BLaER1 treated with 17β-estradiol and CSF1 and Interleukin-3, amounts not matched to agents 10 nM and 100 nM (cell line): Measurements from ENCODE around the gene GRAMD2B.

Source experiments
- H3K27ac ChIP-seq, 11 experiments: shearing (Covaris generic); formaldehyde crosslinking; 2 replicates each; pipeline ENCODE4 v1.8.1; 2022
- H3K27me3 ChIP-seq, 11 experiments: shearing (Covaris generic); formaldehyde crosslinking; 2 replicates each; pipeline ENCODE4 v1.8.1; 2022
- H3K36me3 ChIP-seq, 11 experiments: shearing (Covaris generic); formaldehyde crosslinking; 2 replicates each; pipeline ENCODE4 v1.8.1; 2022
- H3K4me1 ChIP-seq, 10 experiments: shearing (Covaris generic); formaldehyde crosslinking; 2 replicates each; pipeline ENCODE4 v1.8.1; 2022
- H3K4me2 ChIP-seq, 11 experiments: shearing (Covaris generic); formaldehyde crosslinking; 2 replicates each; pipeline ENCODE4 v1.8.1; 2022
- H3K4me3 ChIP-seq, 10 experiments: shearing (Covaris generic); formaldehyde crosslinking; 2 replicates each; pipeline ENCODE4 v1.8.1; 2022
- H3K9ac ChIP-seq, 11 experiments: shearing (Covaris generic); formaldehyde crosslinking; 2 replicates each; pipeline ENCODE4 v1.8.1; 2022
- H3K9me3 ChIP-seq, 11 experiments: shearing (Covaris generic); formaldehyde crosslinking; replicated peaks in 1 of 11; 2 replicates each; pipeline ENCODE4 v1.8.1; 2022
- H4K20me1 ChIP-seq, 11 experiments: shearing (Covaris generic); formaldehyde crosslinking; 2 replicates each; pipeline ENCODE4 v1.8.1; 2022
- Cebpa-rat ChIP-seq, 11 experiments: shearing (Covaris generic); IDR thresholded peaks; 2 replicates each; pipeline ENCODE4 v1.8.1; 2022

GRAMD2B gene

DNA sequence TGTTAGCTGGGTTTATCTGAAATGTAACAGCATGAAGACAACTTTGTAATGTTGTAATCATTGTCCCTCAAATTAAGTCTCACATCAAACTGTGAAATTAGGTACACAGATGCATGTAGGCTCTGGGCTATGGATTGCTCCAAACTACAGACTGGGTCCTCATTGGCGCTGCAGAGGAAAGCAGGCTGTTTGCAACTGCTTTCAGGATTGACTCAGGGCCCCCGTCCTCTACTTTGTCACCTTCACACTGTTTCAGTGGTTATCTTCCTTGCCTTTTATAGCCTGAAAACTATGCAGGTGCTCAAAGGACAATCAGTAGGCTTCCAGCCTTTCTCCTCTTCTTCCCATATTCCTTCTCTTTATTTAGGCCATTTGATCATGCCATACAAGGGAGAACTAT lies 18.0 kb downstream of the GRAMD2B start:
- Histone ChIP-seq H3K9ac (no peak overlapping the region), H4K20me1 (no peaks in the 10 kb centered on the region), H3K4me2 (no peak overlapping the region), H3K27me3 (no peaks in the 10 kb centered on the region), H3K4me1 (no peaks in the 10 kb centered on the region), H3K4me3 (no peak overlapping the region), H3K36me3 (no peaks in the 10 kb centered on the region), H3K27ac (no peak overlapping the region), H3K9me3 (peaks cover 0 to 5% (median 0%) of the 10 kb centered on the region in 11 experiments; a peak in 2 of 22 replicates)
- TF ChIP-seq Cebpa-rat (IDR thresholded peaks at IDR 0.05): no peak

- Histone ChIP-seq H3K4me1 (no peaks in the 10 kb centered on the region), H3K9me3 (peaks cover 0 to 5% (median 0%) of the 10 kb centered on the region in 11 experiments; a peak in 2 of 22 replicates), H3K9ac (no peak overlapping the region), H3K4me2 (no peak overlapping the region), H3K36me3 (no peaks in the 10 kb centered on the region), H3K27ac (no peak overlapping the region), H3K4me3 (no peak overlapping the region), H4K20me1 (no peaks in the 10 kb centered on the region), H3K27me3 (no peaks in the 10 kb centered on the region)
- TF ChIP-seq Cebpa-rat (IDR thresholded peaks at IDR 0.05): no peak
Observed at GRCh38 chr5:126443374-126443851, 20.2 kb downstream of the GRAMD2B start.

- Histone ChIP-seq H3K4me1 (no peaks in the 10 kb centered on the region), H4K20me1 (no peaks in the 10 kb centered on the region), H3K36me3 (no peaks in the 10 kb centered on the region), H3K27ac (no peak overlapping the region), H3K9ac (no peak overlapping the region), H3K4me3 (no peak overlapping the region), H3K4me2 (no peak overlapping the region), H3K27me3 (no peaks in the 10 kb centered on the region), H3K9me3 (peaks cover 0 to 5% (median 0%) of the 10 kb centered on the region in 11 experiments; a peak in 2 of 22 replicates)
- no peak for TF ChIP-seq Cebpa-rat (IDR thresholded peaks at IDR 0.05)
Observed at GRCh38 chr5:126444137-126444536, 20.9 kb downstream of the GRAMD2B start.

DNA sequence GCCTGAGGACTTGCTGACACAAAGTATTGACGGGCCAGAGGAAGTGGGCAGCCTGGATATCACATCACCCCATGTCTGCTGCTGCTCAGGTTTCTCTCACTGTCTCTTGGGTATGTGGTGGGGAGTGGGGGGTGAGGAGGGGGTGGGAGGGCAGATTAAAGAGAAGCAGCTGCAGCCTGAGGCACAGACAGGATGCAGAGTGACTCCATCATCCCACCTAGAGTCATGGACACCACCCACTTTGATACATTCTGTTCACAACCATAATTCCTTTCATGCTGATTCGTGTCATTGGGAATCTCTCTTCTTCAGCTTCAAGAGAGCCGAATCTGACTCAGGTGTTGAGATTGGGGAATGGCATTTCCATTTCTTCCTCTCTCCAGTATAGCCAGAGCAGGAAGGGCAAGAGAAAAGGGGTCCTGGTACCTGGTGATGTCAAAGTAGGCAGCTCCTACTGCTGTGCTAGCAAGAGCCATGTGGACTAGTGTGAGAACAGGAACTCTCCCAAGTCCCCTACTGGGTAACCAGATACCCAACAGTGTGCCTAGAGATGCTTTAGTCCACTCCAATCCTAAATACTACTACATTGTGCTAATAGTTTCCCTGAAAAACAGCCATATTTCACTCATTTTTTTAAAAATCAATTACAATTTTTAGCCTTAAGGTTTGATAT lies 22.4 kb downstream of the GRAMD2B start:
- peaks cover 0 to 5% (median 0%) of the 10 kb centered on the region in 11 experiments; a peak in 1 of 22 replicates for H3K9me3 ChIP-seq
- H4K20me1 ChIP-seq: no peaks in the 10 kb centered on the region
- H3K9ac ChIP-seq: no peak overlapping the region
- no peaks in the 10 kb centered on the region for H3K27me3 ChIP-seq
- H3K4me2 ChIP-seq: no peak overlapping the region
- peaks cover 0 to 11% (median 6%) of the 10 kb centered on the region in 10 experiments; a peak in 11 of 20 replicates for H3K4me1 ChIP-seq
- no peak for TF ChIP-seq Cebpa-rat (IDR thresholded peaks at IDR 0.05)
- no peak overlapping the region for H3K27ac ChIP-seq
- H3K36me3 ChIP-seq: no peaks in the 10 kb centered on the region
- H3K4me3 ChIP-seq: no peak overlapping the region

- no peak overlapping the region for H3K27ac ChIP-seq
- no peaks in the 10 kb centered on the region for H3K36me3 ChIP-seq
- peaks cover 0 to 5% (median 0%) of the 10 kb centered on the region in 11 experiments; a peak in 1 of 22 replicates for H3K9me3 ChIP-seq
- no peaks in the 10 kb centered on the region for H3K27me3 ChIP-seq
- H4K20me1 ChIP-seq: no peaks in the 10 kb centered on the region
- no peak overlapping the region for H3K4me2 ChIP-seq
- no peak overlapping the region for H3K4me3 ChIP-seq
- TF ChIP-seq Cebpa-rat (IDR thresholded peaks at IDR 0.05): no peak
- H3K9ac ChIP-seq: no peak overlapping the region
- H3K4me1 ChIP-seq: peaks cover 0 to 13% (median 6%) of the 10 kb centered on the region in 10 experiments; a peak in 11 of 20 replicates
Observed at GRCh38 chr5:126446498-126447224, 23.5 kb downstream of the GRAMD2B start.

DNA sequence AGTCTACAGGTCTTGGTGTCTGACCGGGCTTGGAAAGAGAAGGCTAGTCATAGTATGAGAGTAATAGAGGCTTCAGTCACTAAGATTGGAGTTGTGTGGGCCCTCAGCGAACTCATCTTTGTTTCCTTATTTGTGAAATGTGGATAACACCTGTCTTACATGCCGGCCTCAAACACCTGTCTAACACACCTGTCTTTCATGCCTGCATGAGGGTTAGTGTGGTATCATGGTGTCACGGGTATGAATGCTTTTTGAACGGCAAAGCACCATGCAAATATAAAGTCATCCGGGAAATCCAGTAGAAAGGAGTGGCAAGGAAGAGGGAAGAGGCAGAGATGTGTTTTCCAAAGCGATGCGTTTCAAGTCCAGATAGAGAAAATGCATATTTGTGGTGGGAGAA lies 25.5 kb downstream of the GRAMD2B start:
- H3K4me2 ChIP-seq: no peak overlapping the region
- H3K36me3 ChIP-seq: no peaks in the 10 kb centered on the region
- no peak overlapping the region for H3K9ac ChIP-seq
- peaks cover 0 to 13% (median 6%) of the 10 kb centered on the region in 10 experiments; a peak in 11 of 20 replicates for H3K4me1 ChIP-seq
- H3K9me3 ChIP-seq: peaks cover 0 to 5% (median 0%) of the 10 kb centered on the region in 11 experiments; a peak in 1 of 22 replicates
- H3K4me3 ChIP-seq: no peak overlapping the region
- no peak for TF ChIP-seq Cebpa-rat (IDR thresholded peaks at IDR 0.05)
- no peak overlapping the region for H3K27ac ChIP-seq
- no peaks in the 10 kb centered on the region for H3K27me3 ChIP-seq
- no peaks in the 10 kb centered on the region for H4K20me1 ChIP-seq

- Histone ChIP-seq H4K20me1 (no peaks in the 10 kb centered on the region), H3K9me3 (peaks cover 0 to 2% (median 0%) of the 10 kb centered on the region in 11 experiments; a peak in 1 of 22 replicates), H3K27ac (no peak overlapping the region), H3K9ac (peak overlapping the region in 1 of 11 experiments; percentile 41; a peak in 1 of 22 replicates), H3K4me3 (no peak overlapping the region), H3K4me2 (peak overlapping the region in 9 of 11 experiments; percentile 4 to 43 (median 28); a peak in 14 of 22 replicates), H3K27me3 (no peaks in the 10 kb centered on the region), H3K36me3 (no peaks in the 10 kb centered on the region), H3K4me1 (peaks cover 0 to 13% (median 6%) of the 10 kb centered on the region in 10 experiments; a peak in 11 of 20 replicates)
- no peak for TF ChIP-seq Cebpa-rat (IDR thresholded peaks at IDR 0.05)
Observed at GRCh38 chr5:126449751-126450271, 26.6 kb downstream of the GRAMD2B start.

DNA sequence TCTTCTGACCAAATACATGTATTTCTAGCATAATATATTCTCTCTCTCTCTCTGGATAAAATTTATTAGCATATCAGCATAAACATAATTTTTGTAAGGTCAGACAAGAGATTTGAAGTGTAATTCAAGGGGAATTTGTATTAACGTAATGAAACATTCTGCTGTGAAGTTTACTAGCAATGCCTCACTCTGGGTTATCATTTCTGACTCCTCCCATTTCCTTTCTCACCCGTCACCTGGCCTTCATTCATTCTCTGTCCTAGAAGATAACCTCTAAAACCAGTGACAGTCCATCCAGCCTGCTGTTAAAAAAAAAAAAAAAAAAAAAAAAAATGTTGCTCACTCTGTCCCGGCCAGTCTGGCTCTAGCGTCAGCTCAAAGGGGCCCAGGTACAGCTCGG lies 27.1 kb downstream of the GRAMD2B start:
- no peak overlapping the region for H3K27ac ChIP-seq
- H3K27me3 ChIP-seq: no peaks in the 10 kb centered on the region
- H3K9ac ChIP-seq: no peak overlapping the region
- no peaks in the 10 kb centered on the region for H3K9me3 ChIP-seq
- peaks cover 0 to 13% (median 6%) of the 10 kb centered on the region in 10 experiments; a peak in 11 of 20 replicates for H3K4me1 ChIP-seq
- no peak for TF ChIP-seq Cebpa-rat (IDR thresholded peaks at IDR 0.05)
- peak overlapping the region in 8 of 11 experiments; percentile 10 to 43 (median 32); a peak in 10 of 22 replicates for H3K4me2 ChIP-seq
- H4K20me1 ChIP-seq: no peaks in the 10 kb centered on the region
- H3K4me3 ChIP-seq: no peak overlapping the region
- no peaks in the 10 kb centered on the region for H3K36me3 ChIP-seq

- Histone ChIP-seq H3K27me3 (no peaks in the 10 kb centered on the region), H3K36me3 (no peaks in the 10 kb centered on the region), H3K4me1 (peaks cover 0 to 13% (median 6%) of the 10 kb centered on the region in 10 experiments; a peak in 11 of 20 replicates), H3K4me2 (no peak overlapping the region), H4K20me1 (no peaks in the 10 kb centered on the region), H3K4me3 (no peak overlapping the region), H3K27ac (no peak overlapping the region), H3K9ac (no peak overlapping the region), H3K9me3 (no peaks in the 10 kb centered on the region)
- no peak for TF ChIP-seq Cebpa-rat (IDR thresholded peaks at IDR 0.05)
Observed at GRCh38 chr5:126450907-126451306, 27.7 kb downstream of the GRAMD2B start.
